Loucy (cell line): Measurements from ENCODE around the gene PDGFA.

Experiments used
- H2AFZ ChIP-seq: fragments of 200-600 bp; sonication (generic); 2 replicates; pipeline ENCODE4 v1.6.0; 2016; ENCODE audit warnings: antibody characterized with exemption, mild to moderate bottlenecking, low read length, moderate library complexity
- H3F3A ChIP-seq: fragments of 200-600 bp; 2 replicates; pipeline ENCODE4 v1.6.0; 2016; ENCODE audit warnings: antibody characterized with exemption, low read depth, mild to moderate bottlenecking
- H3K27me3 ChIP-seq: fragments of 200-600 bp; sonication (generic); 2 replicates; pipeline ENCODE4 v1.6.1; 2014; ENCODE audit warnings: low read length, mild to moderate bottlenecking; ENCODE audit not compliant: insufficient read depth, poor library complexity, severe bottlenecking
- H3K36me3 ChIP-seq: fragments of 200-600 bp; sonication (generic); 2 replicates; pipeline ENCODE4 v1.6.1; 2016; ENCODE audit warnings: low read length; ENCODE audit not compliant: insufficient read depth
- H3K4me1 ChIP-seq: fragments of 200-600 bp; sonication (generic); 2 replicates; pipeline ENCODE4 v1.5.1; 2014; ENCODE audit warnings: low read length, mild to moderate bottlenecking; ENCODE audit not compliant: insufficient read depth, poor library complexity, severe bottlenecking
- H3K4me2 ChIP-seq: fragments of 200-600 bp; sonication (generic); 2 replicates; pipeline ENCODE4 v1.6.0; 2014; ENCODE audit warnings: antibody characterized with exemption, low read length, low read depth, mild to moderate bottlenecking; ENCODE audit not compliant: poor library complexity, severe bottlenecking
- H3K4me3 ChIP-seq: fragments of 200-600 bp; sonication (generic); 2 replicates; pipeline ENCODE4 v1.5.1; 2014; ENCODE audit warnings: low read length, mild to moderate bottlenecking, mixed read lengths; ENCODE audit not compliant: poor library complexity, severe bottlenecking
- H3K79me2 ChIP-seq: fragments of 200-600 bp; sonication (generic); 2 replicates; pipeline ENCODE4 v1.6.1; 2014; ENCODE audit warnings: low read length; ENCODE audit not compliant: insufficient read depth
- H3K9ac ChIP-seq: fragments of 200-600 bp; sonication (generic); 2 replicates; pipeline ENCODE4 v1.6.0; 2014; ENCODE audit warnings: mild to moderate bottlenecking, low read depth, low read length, moderate library complexity; ENCODE audit not compliant: poor library complexity, severe bottlenecking
- H3K9me2 ChIP-seq: fragments of 200-600 bp; sonication (generic); replicated peaks from 2 replicates; pipeline ENCODE4 v1.6.1; 2016; ENCODE audit warnings: low read depth, low read length, mixed read lengths
- H3K9me3 ChIP-seq: fragments of 200-600 bp; sonication (generic); 2 replicates; pipeline ENCODE4 v1.6.1; 2014; ENCODE audit warnings: mild to moderate bottlenecking, antibody characterized with exemption, low read length, low read depth; ENCODE audit not compliant: insufficient read depth
- H4K20me1 ChIP-seq: fragments of 200-600 bp; sonication (generic); 2 replicates; pipeline ENCODE4 v1.6.0; 2014; ENCODE audit warnings: antibody characterized with exemption, low read length, mild to moderate bottlenecking; ENCODE audit not compliant: insufficient read depth, poor library complexity, severe bottlenecking
- EZH2phosphoT487 ChIP-seq: fragments of 200-600 bp; IDR thresholded peaks from 2 replicates; pipeline ENCODE4 v1.6.1; 2018; ENCODE audit warnings: antibody characterized with exemption, mild to moderate bottlenecking, moderate library complexity, borderline replicate concordance
- TF ChIP-seq, protein P1 (sequence below): fragments of 200-600 bp; sonication (generic); conservative IDR thresholded peaks from 2 replicates; pipeline ENCODE4 v1.5.1; 2014; ENCODE audit warnings: mild to moderate bottlenecking, antibody characterized with exemption, low read length

PDGFA gene

DNA sequence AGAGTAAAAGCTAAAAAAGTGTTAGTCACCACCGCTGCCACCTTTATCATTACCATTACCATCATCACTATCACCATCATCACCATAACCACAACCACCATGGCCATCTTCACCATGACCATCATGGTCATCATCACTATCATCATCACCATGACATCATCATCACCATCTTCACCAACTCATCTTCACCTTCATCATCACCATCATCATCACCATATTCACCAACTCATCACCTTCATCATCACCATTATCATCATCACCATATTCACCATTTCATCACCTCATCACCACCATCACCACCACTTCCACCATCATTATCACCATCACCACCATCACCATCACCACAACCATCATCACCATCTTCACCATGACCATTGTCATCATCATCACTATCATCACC is 46.5 kb upstream of the PDGFA start:
- Histone ChIP-seq H3F3A (no peaks in the 10 kb centered on the region), H3K79me2 (no peaks in the 10 kb centered on the region), H3K9me2 (no peaks in the 10 kb centered on the region), H3K9me3 (peaks cover 7% of the 10 kb centered on the region; the same call in 1 of the 2 replicates), H2AFZ (no peak overlapping the region), H3K27me3 (no peaks in the 10 kb centered on the region), H3K4me3 (no peak overlapping the region), H3K36me3 (no peaks in the 10 kb centered on the region), H3K4me2 (no peak overlapping the region), H3K4me1 (no peaks in the 10 kb centered on the region), H4K20me1 (no peaks in the 10 kb centered on the region), H3K9ac (no peak overlapping the region)
- TF ChIP-seq, protein P1, sequence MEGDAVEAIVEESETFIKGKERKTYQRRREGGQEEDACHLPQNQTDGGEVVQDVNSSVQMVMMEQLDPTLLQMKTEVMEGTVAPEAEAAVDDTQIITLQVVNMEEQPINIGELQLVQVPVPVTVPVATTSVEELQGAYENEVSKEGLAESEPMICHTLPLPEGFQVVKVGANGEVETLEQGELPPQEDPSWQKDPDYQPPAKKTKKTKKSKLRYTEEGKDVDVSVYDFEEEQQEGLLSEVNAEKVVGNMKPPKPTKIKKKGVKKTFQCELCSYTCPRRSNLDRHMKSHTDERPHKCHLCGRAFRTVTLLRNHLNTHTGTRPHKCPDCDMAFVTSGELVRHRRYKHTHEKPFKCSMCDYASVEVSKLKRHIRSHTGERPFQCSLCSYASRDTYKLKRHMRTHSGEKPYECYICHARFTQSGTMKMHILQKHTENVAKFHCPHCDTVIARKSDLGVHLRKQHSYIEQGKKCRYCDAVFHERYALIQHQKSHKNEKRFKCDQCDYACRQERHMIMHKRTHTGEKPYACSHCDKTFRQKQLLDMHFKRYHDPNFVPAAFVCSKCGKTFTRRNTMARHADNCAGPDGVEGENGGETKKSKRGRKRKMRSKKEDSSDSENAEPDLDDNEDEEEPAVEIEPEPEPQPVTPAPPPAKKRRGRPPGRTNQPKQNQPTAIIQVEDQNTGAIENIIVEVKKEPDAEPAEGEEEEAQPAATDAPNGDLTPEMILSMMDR: no peak
- TF ChIP-seq EZH2phosphoT487: no peak

DNA sequence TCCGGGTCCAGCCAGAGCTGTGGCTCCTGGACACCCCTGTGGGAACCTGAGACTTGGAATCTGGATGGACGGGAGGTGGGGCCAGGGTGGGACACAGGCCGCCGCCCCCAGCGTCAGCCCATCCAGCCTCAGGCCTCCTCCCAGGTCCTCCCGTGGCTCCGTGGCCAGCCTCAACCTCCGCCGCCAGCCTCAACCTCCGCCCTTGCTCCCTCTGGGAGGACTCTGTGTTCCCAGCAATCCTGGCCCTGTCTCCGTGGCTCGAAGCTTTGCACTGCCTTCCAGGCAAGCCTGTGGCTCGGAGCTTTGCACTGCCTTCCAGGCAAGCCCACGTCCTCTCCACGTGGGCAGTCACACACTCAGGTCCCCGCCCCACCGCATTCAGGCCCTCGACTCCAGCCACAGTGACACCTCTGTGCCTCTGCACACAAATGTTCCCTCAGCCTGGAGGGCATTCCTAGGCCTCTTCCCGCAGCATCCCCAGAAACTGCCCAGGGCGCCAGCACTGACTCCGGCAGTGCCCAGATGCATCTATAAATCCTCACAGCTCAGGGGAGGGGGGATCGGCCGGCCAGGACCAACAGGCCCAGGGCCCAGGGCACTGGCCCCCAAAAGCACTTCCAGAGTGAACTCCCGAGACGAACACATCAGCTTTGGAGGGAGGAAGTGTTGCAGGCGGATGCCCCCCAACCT is 44.7 kb upstream of the PDGFA start:
- H3K4me3 ChIP-seq: no peak overlapping the region
- H3K9ac ChIP-seq: no peak overlapping the region
- no peaks in the 10 kb centered on the region for H3K4me1 ChIP-seq
- no peaks in the 10 kb centered on the region for H3K36me3 ChIP-seq
- peaks cover 7% of the 10 kb centered on the region; the same call in 1 of the 2 replicates for H3K9me3 ChIP-seq
- no peaks in the 10 kb centered on the region for H3F3A ChIP-seq
- H2AFZ ChIP-seq: no peak overlapping the region
- no peak overlapping the region for H3K4me2 ChIP-seq
- H3K27me3 ChIP-seq: no peaks in the 10 kb centered on the region
- TF ChIP-seq EZH2phosphoT487: no peak
- H4K20me1 ChIP-seq: no peaks in the 10 kb centered on the region
- no peaks in the 10 kb centered on the region for H3K9me2 ChIP-seq
- H3K79me2 ChIP-seq: no peaks in the 10 kb centered on the region

DNA sequence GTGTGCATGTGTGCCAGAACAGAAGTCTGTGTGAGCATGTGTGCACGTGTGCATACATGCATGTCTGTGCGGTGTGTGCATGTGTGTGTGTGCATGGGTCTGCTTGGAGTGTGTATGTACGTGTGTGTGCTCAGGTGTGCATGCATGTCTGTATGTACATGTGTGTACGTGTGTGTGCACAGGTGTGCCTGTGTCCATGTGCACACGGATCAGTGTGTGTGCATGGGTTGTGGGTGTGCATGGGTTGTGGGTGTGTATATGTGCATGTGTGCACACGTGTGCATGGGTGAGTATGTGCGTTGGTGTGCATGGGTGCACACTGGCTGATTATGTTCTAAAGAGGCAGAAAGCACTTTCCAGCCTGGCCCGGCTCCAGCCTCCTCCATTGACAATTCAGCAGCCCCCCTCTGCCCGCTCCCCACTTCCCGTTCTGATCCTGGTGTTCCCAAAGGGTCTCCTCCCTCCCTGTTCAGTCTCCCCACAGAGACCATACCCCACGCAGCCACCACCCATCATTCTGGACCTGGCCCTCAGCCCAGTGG is 44.1 kb upstream of the PDGFA start:
- Histone ChIP-seq H3K4me1 (no peaks in the 10 kb centered on the region), H3K9me3 (peaks cover 7% of the 10 kb centered on the region; the same call in 1 of the 2 replicates), H3K9ac (no peak overlapping the region), H3K4me3 (no peak overlapping the region), H3K79me2 (no peaks in the 10 kb centered on the region), H3F3A (no peaks in the 10 kb centered on the region), H3K9me2 (no peaks in the 10 kb centered on the region), H3K36me3 (no peaks in the 10 kb centered on the region), H3K4me2 (no peak overlapping the region), H3K27me3 (no peaks in the 10 kb centered on the region), H2AFZ (no peak overlapping the region), H4K20me1 (no peaks in the 10 kb centered on the region)
- TF ChIP-seq, protein P1: no peak
- TF ChIP-seq EZH2phosphoT487: no peak
